NCI-H2107 treated with DMSO at 0.1 percent for 48 hours (cell line): ENCODE data around the gene ZNF268.

Experiments
- DNase-seq: peaks from one replicate; lab custom pipeline; 2025; ENCODE audit not compliant: unreplicated experiment; lab: John Stamatoyannopoulos, UW

ZNF268 gene

DNA sequence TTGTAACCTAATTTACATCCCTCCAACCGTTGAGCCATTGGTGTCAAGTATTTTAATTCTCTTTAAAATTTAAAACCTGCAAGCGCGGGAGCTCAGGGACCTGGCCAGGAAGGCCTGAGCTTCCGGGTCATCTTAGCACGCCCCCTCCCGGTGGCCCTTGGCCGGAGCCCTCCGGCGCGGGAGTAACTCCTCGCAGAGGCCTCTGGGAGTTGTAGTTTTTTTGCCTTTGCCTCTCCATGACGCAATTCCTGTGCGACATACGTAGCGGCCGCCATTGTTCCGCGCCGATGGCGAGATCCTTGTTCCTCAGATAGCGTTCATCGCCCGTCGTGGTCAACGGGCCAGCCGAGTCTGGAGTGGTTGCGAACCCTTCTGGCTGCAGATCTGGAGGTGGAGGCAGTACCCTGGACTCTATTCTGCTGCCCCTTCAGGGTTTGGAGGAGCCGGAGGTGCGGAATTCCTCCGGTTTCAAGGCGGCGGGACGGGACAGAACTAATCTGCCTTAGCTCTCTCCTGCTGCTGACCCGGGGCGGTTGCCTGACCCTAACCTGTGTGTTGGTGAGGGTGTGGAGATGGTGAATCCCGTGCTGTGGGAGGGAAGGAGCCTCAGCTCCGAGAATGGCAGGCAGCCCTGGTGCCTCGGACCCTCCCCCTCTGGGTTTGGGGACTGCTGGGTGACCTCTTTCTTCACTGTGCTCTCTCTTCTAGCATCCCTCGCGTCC, at the start of gene ZNF268:
ZNF268 (plus strand) TSS at position 258 of the 722 bp plus-strand sequence. CDS start 503 bp downstream, outside the sequence.
- DNase-seq = peak; percentile 68

- DNase-seq = no peak
Measured at GRCh38 chr12:133135747-133136146, 45.5 kb upstream of the ZNF268 start.

DNA sequence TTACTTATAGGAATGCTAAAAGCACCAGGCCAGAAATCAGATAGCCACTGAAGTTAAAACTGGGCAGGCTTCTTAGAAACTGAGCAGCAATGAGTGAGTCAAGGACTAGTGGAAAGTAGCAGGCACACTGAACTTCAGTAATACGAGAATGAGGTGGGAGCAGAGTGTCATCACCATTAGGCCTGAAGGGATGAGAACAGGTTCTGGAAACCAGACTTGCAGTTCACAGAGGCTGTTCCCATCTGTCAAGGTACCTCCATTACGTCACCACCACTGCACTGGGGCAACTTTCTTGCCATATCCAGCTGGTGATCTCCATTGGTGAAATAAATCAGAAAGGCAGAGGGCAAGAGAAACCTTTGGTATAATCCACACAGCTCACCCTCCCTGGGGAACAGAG, 35.3 kb upstream of the ZNF268 start:
- DNase-seq = no peak

DNA sequence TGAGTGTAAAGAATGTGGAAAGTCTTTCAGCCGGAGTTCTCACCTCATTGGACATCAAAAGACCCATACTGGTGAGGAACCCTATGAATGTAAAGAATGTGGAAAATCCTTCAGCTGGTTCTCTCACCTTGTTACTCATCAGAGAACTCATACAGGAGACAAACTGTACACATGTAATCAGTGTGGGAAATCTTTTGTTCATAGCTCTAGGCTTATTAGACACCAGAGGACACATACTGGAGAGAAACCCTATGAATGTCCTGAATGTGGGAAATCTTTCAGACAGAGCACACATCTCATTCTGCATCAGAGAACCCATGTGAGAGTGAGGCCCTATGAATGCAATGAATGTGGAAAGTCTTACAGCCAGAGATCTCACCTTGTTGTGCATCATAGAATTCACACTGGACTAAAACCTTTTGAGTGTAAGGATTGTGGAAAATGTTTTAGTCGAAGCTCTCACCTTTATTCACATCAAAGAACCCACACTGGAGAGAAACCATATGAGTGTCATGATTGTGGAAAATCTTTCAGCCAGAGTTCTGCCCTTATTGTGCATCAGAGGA, 25.1 kb upstream of the ZNF268 start:
- no peak for DNase-seq

DNA sequence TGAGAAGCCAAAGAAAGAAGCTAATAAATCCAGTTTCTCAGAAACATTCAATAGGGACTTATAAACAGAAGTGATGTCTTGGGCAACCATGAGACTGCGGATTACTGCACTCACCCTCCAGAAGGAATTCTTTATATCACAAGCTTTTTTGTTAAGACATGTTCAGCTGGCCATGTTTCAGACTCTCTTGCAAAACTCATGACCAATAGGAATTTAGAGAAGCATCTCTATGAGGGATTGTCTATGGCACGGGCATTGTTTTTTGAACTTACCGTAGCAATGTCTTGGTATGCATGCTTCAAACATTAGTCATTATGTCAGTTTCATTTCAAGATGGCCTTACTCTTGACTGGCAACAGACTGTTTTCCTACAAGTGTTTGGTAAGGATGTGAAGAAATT, 15.5 kb upstream of the ZNF268 start:
- DNase-seq = no peak

DNA sequence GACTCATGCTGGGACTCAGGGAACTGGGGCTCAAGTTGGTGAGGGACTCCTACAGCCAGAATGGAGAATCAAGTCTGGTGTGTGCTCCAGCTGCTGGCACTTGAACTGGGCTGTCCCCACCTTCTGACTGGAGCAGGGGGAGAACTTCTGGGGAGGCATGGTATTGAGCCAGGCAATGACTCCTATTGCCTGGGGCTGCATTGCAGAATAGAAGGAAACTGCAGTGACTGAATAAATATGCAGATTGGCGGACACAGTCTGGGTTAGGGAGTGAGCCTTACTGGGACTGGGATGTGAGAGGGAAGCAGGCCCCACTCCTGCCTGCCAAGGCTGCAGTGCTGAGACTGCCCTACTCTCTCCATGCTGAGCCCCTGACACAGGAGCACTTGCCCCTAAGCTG, 8.8 kb upstream of the ZNF268 start:
- no peak for DNase-seq

DNA sequence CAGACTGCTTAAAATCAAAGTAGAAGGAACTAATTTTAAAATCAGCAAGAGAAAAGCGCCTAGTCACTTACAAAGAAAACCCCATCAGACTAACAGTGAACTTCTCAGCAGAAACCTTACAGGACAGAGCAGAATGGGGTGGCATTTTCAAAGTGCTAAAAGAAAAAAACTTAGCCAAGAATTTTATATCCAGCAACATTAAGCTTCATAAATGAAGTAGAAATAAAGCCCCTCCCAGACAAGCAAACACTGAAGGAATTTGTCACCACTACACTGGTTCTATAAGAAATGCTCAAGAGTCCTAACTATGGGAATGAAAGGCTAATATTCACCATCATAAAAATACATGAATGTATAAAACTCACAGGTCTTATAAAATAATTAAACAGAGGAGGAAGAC, 6.4 kb upstream of the ZNF268 start:
- no peak for DNase-seq

GRCh38 chr12:133180669-133181068, 626 bp upstream of the ZNF268 start:
- no peak for DNase-seq

DNA sequence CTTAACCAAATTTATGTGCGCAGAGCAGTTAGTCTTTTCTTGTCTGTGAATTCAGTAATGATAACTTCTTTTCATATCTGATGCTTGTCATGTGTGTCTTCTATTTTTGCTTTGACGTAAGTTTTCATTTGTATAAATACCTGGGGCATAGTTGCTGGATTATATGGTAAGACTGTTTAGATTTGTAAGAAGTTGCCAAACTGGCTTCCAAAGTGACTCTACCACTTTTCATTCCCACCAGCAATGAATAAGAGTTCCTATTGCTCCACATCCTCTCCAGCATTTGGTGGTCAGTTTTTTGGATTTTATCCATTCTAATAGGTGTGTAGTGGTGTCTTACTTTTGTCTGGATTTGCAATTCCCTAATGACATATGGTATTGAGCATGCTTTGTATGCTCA, 8.9 kb downstream of the ZNF268 start:
- DNase-seq = no peak

DNA sequence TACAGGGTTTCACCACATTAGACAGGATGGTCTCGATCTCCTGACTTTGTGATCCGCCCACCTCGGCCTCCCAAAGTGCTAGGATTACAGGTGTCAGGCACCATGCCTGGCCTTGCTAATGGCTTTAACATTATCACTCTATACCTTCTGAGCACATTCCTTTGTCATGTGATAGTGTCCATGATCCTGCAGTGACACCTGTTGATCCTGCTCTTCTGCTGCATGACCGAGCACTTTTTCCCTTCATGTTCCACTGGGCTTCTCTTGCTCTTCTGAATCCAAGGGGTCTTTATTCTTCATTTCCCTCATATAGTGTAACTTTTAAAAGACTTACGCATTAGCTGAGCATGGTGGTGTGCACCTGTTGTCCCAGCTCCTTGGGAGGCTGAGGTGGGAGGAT, 11.6 kb downstream of the ZNF268 start:
- no peak for DNase-seq

DNA sequence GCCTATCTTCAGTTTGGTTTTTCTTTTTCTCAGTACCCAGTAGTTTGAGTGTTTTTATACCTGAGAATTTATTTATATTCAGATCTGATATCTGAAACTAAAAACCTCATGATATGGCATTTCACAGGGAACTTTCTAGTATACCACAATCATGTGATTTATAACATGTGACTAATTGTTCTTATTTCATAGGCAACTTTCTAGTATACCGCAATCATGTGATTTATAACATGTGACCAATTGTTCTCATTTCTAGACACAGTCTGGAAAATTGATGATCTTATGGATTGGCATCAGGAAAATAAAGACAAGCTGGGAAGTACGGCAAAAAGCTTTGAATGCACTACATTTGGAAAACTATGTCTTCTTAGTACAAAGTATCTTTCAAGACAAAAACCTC, 20.6 kb downstream of the ZNF268 start:
- DNase-seq = no peak

GRCh38 chr12:133202493-133203343, 21.4 kb downstream of the ZNF268 start:
- no peak for DNase-seq

GRCh38 chr12:133203344-133204263, 22.3 kb downstream of the ZNF268 start:
- DNase-seq = no peak

- no peak for DNase-seq
Measured at GRCh38 chr12:133204264-133204603, 22.9 kb downstream of the ZNF268 start.

DNA sequence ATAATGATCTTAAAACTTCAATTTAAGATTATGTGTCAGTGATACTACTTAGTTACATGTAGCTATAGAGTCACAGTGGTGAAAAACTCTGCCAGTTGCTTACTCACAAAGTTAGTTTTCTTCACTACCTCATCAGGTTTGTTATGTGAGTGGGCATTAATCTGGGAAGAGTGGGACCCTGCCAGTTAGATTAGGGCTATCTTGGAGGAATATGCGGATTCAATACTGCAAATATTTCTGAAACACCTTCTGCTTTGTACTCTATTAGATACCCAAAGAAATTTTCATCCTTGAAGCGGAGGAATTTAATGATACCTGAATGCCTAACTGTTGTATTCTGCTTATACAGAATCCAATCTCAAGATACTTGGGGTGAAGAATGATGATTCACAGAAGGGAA, 25.1 kb downstream of the ZNF268 start:
- no peak for DNase-seq

DNA sequence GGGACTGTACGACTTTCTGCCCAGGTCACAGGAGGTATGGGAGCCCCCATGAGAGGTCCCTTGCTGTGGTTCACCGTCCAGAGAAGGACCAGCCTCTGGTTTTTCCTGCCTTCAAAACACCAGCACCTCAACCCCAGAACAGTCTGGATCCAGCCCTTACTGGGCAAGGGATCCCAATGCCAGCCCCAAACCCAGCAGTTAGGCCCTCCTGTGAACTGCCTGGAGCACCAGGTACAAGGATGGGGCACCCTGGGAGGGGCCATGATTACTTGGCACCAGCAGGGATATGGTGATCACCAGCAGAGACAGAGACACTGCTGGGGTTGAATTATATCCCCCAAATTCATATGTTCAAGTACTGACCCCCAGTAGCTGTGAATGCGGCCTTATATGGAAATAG, 34.4 kb downstream of the ZNF268 start:
- DNase-seq = no peak

DNA sequence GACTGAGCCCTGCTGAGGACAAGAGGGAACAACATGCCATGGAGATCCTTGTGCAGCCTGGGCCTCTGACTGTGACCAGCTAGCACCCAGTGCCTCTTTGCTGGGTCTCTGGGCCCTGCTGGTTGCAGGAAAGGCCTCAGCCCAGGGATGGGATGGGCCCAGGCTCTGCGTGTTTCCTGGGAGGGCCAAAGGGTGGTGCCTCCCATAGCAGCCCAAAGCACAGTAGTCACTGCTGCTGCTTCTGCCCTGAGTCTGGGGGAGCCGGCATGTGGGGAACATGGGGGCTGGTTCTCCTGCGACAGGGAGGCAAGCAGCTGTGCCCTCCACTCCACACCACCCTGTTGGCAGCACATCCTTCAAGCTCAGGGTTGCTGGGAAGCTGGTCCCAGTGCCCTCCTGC, 35.9 kb downstream of the ZNF268 start:
- no peak for DNase-seq

DNA sequence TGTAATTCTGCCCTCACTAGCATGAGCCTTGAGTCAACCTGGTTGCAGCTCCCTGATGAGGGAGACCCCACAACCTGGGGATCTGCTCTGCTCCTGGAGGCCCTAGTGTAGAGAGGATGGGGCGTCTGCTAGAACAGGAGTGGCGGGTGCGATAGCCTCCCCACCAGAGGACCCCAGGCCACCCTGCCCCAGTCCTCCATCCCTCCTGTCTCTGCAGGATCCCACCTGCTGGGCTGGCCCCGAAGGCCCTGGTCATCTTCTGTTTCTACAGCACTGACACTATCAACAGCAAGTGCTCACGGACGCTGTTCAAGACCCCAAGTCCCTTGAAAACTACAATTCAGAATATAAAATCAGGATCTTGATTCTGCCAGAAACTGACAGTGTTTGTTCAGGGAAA, 39.2 kb downstream of the ZNF268 start:
- no peak for DNase-seq

DNA sequence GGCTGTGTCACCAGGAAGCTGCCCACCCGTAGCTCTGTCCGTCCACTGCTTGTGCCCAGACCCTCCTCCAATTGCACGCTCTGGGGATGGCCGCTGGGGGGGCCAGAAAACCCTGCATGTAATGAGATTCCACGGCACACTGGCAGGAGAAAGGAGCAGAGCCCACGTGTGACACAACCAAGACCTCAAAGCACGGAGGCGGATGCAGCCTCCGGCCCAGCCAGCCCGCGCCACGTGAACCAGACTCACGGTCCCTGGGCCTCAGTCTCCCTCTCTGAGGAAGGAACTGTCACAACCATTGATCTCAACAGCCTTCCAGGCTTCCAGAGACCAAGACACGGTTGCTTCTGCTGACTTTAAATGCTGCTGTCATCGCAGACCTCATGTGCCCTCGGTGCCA, 39.9 kb downstream of the ZNF268 start:
- DNase-seq = no peak

- DNase-seq = no peak
Measured at GRCh38 chr12:133222211-133222610, 40.9 kb downstream of the ZNF268 start.

GRCh38 chr12:133225527-133225926, 44.2 kb downstream of the ZNF268 start:
- DNase-seq = no peak
